ENCODE results near the gene ZBED2. TPM values are rescaled to one million over a fixed set of nuclear protein-coding genes. Genes with fewer than 3 reads are reported as not detected.

ZBED2 gene
- total RNA-seq, 1 donor from 2014 or later = not detected

GRCh38 chr3:111579495-111579894 lies 15.7 kb downstream of the ZBED2 start:
- no peaks in the 10 kb centered on the region for H3K27me3 Mint-ChIP-seq (ENCODE audit: unreplicated experiment)
- no peak overlapping the region for H3K27ac Mint-ChIP-seq (ENCODE audit: unreplicated experiment)
- no peak for DNase-seq
- H3K4me3 Mint-ChIP-seq (ENCODE audit: unreplicated experiment) = no peak overlapping the region
- H3K4me1 Mint-ChIP-seq (ENCODE audit: low read depth, unreplicated experiment) = no peaks in the 10 kb centered on the region
- H3K36me3 Mint-ChIP-seq (ENCODE audit: unreplicated experiment) = peaks cover 4% of the 10 kb centered on the region
- TF ChIP-seq CTCF (IDR thresholded peaks at IDR 0.05; ENCODE audit: partially characterized antibody, unreplicated experiment) = no peak
- no peaks in the 10 kb centered on the region for H3K9me3 Mint-ChIP-seq (ENCODE audit: unreplicated experiment)

GRCh38 chr3:111578867-111579266 lies 16.3 kb downstream of the ZBED2 start:
- H3K4me1 Mint-ChIP-seq (ENCODE audit: low read depth, unreplicated experiment) = peaks cover 1% of the 10 kb centered on the region
- peaks cover 1% of the 10 kb centered on the region for H3K27me3 Mint-ChIP-seq (ENCODE audit: unreplicated experiment)
- no peak overlapping the region for H3K27ac Mint-ChIP-seq (ENCODE audit: unreplicated experiment)
- H3K4me3 Mint-ChIP-seq (ENCODE audit: unreplicated experiment) = no peak overlapping the region
- no peak for DNase-seq
- H3K36me3 Mint-ChIP-seq (ENCODE audit: unreplicated experiment) = peaks cover under 1% of the 10 kb centered on the region
- no peak for TF ChIP-seq CTCF (IDR thresholded peaks at IDR 0.05; ENCODE audit: partially characterized antibody, unreplicated experiment)
- peaks cover under 1% of the 10 kb centered on the region for H3K9me3 Mint-ChIP-seq (ENCODE audit: unreplicated experiment)

- no peaks in the 10 kb centered on the region for H3K36me3 Mint-ChIP-seq (ENCODE audit: unreplicated experiment)
- peaks cover 3% of the 10 kb centered on the region for H3K4me1 Mint-ChIP-seq (ENCODE audit: low read depth, unreplicated experiment)
- no peak overlapping the region for H3K27ac Mint-ChIP-seq (ENCODE audit: unreplicated experiment)
- H3K9me3 Mint-ChIP-seq (ENCODE audit: unreplicated experiment) = peaks cover 2% of the 10 kb centered on the region
- no peak for DNase-seq
- TF ChIP-seq CTCF (IDR thresholded peaks at IDR 0.05; ENCODE audit: partially characterized antibody, unreplicated experiment) = no peak
- peaks cover 3% of the 10 kb centered on the region for H3K27me3 Mint-ChIP-seq (ENCODE audit: unreplicated experiment)
- no peak overlapping the region for H3K4me3 Mint-ChIP-seq (ENCODE audit: unreplicated experiment)
These were observed 17.1 kb downstream of the ZBED2 start for GRCh38 chr3:111577798-111578685.

- Mint-ChIP-seq H3K36me3 (ENCODE audit: unreplicated experiment) (no peaks in the 10 kb centered on the region), H3K27me3 (ENCODE audit: unreplicated experiment) (peaks cover 3% of the 10 kb centered on the region), H3K4me3 (ENCODE audit: unreplicated experiment) (no peak overlapping the region), H3K4me1 (ENCODE audit: low read depth, unreplicated experiment) (peaks cover 3% of the 10 kb centered on the region), H3K9me3 (ENCODE audit: unreplicated experiment) (peaks cover 2% of the 10 kb centered on the region), H3K27ac (ENCODE audit: unreplicated experiment) (no peak overlapping the region)
- no peak for DNase-seq
- no peak for TF ChIP-seq CTCF (IDR thresholded peaks at IDR 0.05; ENCODE audit: partially characterized antibody, unreplicated experiment)
These were observed 18.0 kb downstream of the ZBED2 start for GRCh38 chr3:111577113-111577512.

GRCh38 chr3:111571907-111572460 lies 23.2 kb downstream of the ZBED2 start:
- no peak for TF ChIP-seq CTCF (IDR thresholded peaks at IDR 0.05; ENCODE audit: partially characterized antibody, unreplicated experiment)
- Mint-ChIP-seq H3K27ac (ENCODE audit: unreplicated experiment) (no peak overlapping the region), H3K4me3 (ENCODE audit: unreplicated experiment) (no peak overlapping the region), H3K9me3 (ENCODE audit: unreplicated experiment) (peaks cover 2% of the 10 kb centered on the region), H3K27me3 (ENCODE audit: unreplicated experiment) (peaks cover 3% of the 10 kb centered on the region), H3K36me3 (ENCODE audit: unreplicated experiment) (no peaks in the 10 kb centered on the region), H3K4me1 (ENCODE audit: low read depth, unreplicated experiment) (peaks cover 3% of the 10 kb centered on the region)
- DNase-seq = no peak
